ENCODE measurements around the gene KRT72.

Gene KRT72

DNA sequence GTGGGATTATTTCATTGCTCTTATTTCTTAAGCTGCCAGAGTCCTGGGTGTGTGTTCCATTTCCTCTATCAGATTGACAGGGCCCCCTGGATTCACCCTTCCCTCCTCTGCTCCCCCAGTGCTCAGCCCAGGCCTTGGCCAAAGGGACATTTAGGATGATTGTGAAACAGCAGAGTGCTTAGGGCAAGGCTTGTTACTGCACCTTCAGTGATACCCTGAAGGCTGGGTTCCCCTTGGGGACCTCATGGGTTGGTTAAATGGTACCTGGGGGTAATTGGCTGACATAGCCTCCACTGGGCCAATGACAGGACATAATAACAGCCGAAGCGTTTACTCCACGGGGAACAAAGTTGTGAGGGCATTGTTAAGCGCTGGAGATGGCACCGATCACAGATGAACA is 1.3 kb upstream of the KRT72 start:
- TF ChIP-seq SIN3A (IDR thresholded peaks at IDR 0.05; ENCODE audit: borderline replicate concordance, insufficient read depth, low read length) (no peak), POLR2AphosphoS5 (IDR thresholded peaks at IDR 0.05; ENCODE audit: low read depth, low read length) (no peak), TAF1 (IDR thresholded peaks at IDR 0.05; ENCODE audit: borderline replicate concordance, insufficient read depth, low read length) (no peak), FOXP2 (optimal IDR thresholded peaks at IDR 0.05; ENCODE audit: borderline replicate concordance, extremely low read depth, extremely low read length, insufficient read depth) (no peak)
- TF ChIP-seq, protein P1, sequence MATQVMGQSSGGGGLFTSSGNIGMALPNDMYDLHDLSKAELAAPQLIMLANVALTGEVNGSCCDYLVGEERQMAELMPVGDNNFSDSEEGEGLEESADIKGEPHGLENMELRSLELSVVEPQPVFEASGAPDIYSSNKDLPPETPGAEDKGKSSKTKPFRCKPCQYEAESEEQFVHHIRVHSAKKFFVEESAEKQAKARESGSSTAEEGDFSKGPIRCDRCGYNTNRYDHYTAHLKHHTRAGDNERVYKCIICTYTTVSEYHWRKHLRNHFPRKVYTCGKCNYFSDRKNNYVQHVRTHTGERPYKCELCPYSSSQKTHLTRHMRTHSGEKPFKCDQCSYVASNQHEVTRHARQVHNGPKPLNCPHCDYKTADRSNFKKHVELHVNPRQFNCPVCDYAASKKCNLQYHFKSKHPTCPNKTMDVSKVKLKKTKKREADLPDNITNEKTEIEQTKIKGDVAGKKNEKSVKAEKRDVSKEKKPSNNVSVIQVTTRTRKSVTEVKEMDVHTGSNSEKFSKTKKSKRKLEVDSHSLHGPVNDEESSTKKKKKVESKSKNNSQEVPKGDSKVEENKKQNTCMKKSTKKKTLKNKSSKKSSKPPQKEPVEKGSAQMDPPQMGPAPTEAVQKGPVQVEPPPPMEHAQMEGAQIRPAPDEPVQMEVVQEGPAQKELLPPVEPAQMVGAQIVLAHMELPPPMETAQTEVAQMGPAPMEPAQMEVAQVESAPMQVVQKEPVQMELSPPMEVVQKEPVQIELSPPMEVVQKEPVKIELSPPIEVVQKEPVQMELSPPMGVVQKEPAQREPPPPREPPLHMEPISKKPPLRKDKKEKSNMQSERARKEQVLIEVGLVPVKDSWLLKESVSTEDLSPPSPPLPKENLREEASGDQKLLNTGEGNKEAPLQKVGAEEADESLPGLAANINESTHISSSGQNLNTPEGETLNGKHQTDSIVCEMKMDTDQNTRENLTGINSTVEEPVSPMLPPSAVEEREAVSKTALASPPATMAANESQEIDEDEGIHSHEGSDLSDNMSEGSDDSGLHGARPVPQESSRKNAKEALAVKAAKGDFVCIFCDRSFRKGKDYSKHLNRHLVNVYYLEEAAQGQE (IDR thresholded peaks at IDR 0.05; ENCODE audit: insufficient read depth in 1 of 2, low read depth in 2 of 2, low read length in 2 of 2): no peak

DNA sequence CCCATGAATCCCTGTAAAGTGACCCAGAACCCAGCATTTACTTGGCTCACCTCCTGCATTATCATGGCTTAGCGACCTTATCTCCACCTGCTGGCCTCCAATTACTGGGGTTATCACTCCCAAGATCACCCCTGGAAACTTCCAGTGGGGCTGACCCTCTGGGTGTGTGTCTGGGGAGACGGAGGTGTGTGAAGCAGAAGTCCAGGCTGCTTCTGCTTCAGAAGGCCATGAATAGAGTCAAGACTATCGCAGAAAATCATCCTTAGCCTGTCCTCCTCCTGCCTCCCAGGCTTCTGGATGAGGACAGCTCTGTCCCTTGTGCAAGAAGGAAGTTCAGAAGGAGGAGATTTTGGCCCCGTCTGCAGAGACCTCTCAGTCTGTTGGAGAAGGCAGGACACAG is 408 bp upstream of the KRT72 start:
- TF ChIP-seq TAF1 (IDR thresholded peaks at IDR 0.05; ENCODE audit: borderline replicate concordance, insufficient read depth, low read length): no peak
- no peak for TF ChIP-seq POLR2AphosphoS5 (IDR thresholded peaks at IDR 0.05; ENCODE audit: low read depth, low read length)
- TF ChIP-seq, protein P1 (IDR thresholded peaks at IDR 0.05; ENCODE audit: insufficient read depth in 1 of 2, low read depth in 2 of 2, low read length in 2 of 2): no peak
- no peak for TF ChIP-seq SIN3A (IDR thresholded peaks at IDR 0.05; ENCODE audit: borderline replicate concordance, insufficient read depth, low read length)
- no peak for TF ChIP-seq FOXP2 (optimal IDR thresholded peaks at IDR 0.05; ENCODE audit: borderline replicate concordance, extremely low read depth, extremely low read length, insufficient read depth)

DNA sequence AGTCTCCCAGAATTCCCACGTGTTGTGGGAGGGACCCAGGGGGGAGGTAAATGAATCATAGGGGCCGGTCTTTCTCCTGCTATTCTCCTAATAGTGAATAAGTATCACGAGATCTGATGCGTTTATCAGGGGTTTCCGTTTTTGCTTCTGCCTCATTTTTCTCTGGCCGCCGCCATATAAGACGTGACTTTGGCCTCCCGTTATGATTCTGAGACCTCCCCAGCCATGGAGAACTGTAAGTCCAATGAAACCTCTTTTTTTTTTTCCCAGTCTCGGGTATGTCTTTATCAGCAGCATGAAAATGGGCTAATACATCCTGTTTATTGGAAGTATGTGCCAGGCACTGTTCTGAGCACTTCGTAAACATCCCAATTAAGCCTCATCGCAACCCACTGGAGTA is 788 bp downstream of the KRT72 start:
- TF ChIP-seq POLR2AphosphoS5 (IDR thresholded peaks at IDR 0.05; ENCODE audit: low read depth, low read length) (no peak), SIN3A (IDR thresholded peaks at IDR 0.05; ENCODE audit: borderline replicate concordance, insufficient read depth, low read length) (no peak), FOXP2 (optimal IDR thresholded peaks at IDR 0.05; ENCODE audit: borderline replicate concordance, extremely low read depth, extremely low read length, insufficient read depth) (no peak)
- TF ChIP-seq, protein P1 (IDR thresholded peaks at IDR 0.05; ENCODE audit: insufficient read depth in 1 of 2, low read depth in 2 of 2, low read length in 2 of 2): no peak

- TF ChIP-seq SIN3A (IDR thresholded peaks at IDR 0.05; ENCODE audit: borderline replicate concordance, insufficient read depth, low read length) (no peak), POLR2AphosphoS5 (IDR thresholded peaks at IDR 0.05; ENCODE audit: low read depth, low read length) (no peak), TAF1 (IDR thresholded peaks at IDR 0.05; ENCODE audit: borderline replicate concordance, insufficient read depth, low read length) (no peak), FOXP2 (optimal IDR thresholded peaks at IDR 0.05; ENCODE audit: borderline replicate concordance, extremely low read depth, extremely low read length, insufficient read depth) (no peak)
- TF ChIP-seq, protein P1 (IDR thresholded peaks at IDR 0.05; ENCODE audit: insufficient read depth in 1 of 2, low read depth in 2 of 2, low read length in 2 of 2): no peak
Observed at GRCh38 chr12:52600071-52600470, 1.2 kb downstream of the KRT72 start.

- TF ChIP-seq POLR2AphosphoS5 (IDR thresholded peaks at IDR 0.05; ENCODE audit: low read depth, low read length): no peak
- TF ChIP-seq TAF1 (IDR thresholded peaks at IDR 0.05; ENCODE audit: borderline replicate concordance, insufficient read depth, low read length): no peak
- no peak for TF ChIP-seq FOXP2 (optimal IDR thresholded peaks at IDR 0.05; ENCODE audit: borderline replicate concordance, extremely low read depth, extremely low read length, insufficient read depth)
- TF ChIP-seq SIN3A (IDR thresholded peaks at IDR 0.05; ENCODE audit: borderline replicate concordance, insufficient read depth, low read length): no peak
- TF ChIP-seq, protein P1 (IDR thresholded peaks at IDR 0.05; ENCODE audit: insufficient read depth in 1 of 2, low read depth in 2 of 2, low read length in 2 of 2): no peak
Observed at GRCh38 chr12:52598966-52599365, 2.3 kb downstream of the KRT72 start.
